HG03135 (cell line): ENCODE measurements around the gene COL27A1.

ENCODE experiments used
- ATAC-seq: cut with Tn5 transposase; IDR thresholded peaks from one replicate; pipeline ENCODE4 v1.9.1; 2021; ENCODE audit warnings: mild to moderate bottlenecking, moderate library complexity; ENCODE audit not compliant: unreplicated experiment

Gene COL27A1

GRCh38 chr9:114238891-114239875 is 83.8 kb downstream of the COL27A1 start:
- ATAC-seq, result no peak

GRCh38 chr9:114240216-114240615 is 84.9 kb downstream of the COL27A1 start:
- ATAC-seq, result no peak

- ATAC-seq, result no peak
Measured at GRCh38 chr9:114240647-114241558, 85.6 kb downstream of the COL27A1 start.

GRCh38 chr9:114242837-114243236 is 87.5 kb downstream of the COL27A1 start:
- no peak for ATAC-seq

GRCh38 chr9:114243240-114243639 is 87.9 kb downstream of the COL27A1 start:
- ATAC-seq, result no peak

- no peak for ATAC-seq
Measured at GRCh38 chr9:114244570-114244969, 89.2 kb downstream of the COL27A1 start.

- ATAC-seq, result no peak
Measured at GRCh38 chr9:114246558-114246957, 91.2 kb downstream of the COL27A1 start.

GRCh38 chr9:114247077-114247476 is 91.7 kb downstream of the COL27A1 start:
- ATAC-seq, result no peak

- ATAC-seq, result no peak
Measured at GRCh38 chr9:114247491-114247890, 92.2 kb downstream of the COL27A1 start.

- ATAC-seq, result no peak
Measured at GRCh38 chr9:114248299-114248707, 93.0 kb downstream of the COL27A1 start.

- no peak for ATAC-seq
Measured at GRCh38 chr9:114249424-114250234, 94.3 kb downstream of the COL27A1 start.

- ATAC-seq, result no peak
Measured at GRCh38 chr9:114250235-114250568, 94.9 kb downstream of the COL27A1 start.

GRCh38 chr9:114250648-114251047 is 95.3 kb downstream of the COL27A1 start:
- no peak for ATAC-seq

- ATAC-seq, result no peak
Measured at GRCh38 chr9:114252394-114252793, 97.1 kb downstream of the COL27A1 start.

GRCh38 chr9:114256827-114257328 is 101.5 kb downstream of the COL27A1 start:
- ATAC-seq, result no peak

GRCh38 chr9:114258218-114258617 is 102.9 kb downstream of the COL27A1 start:
- ATAC-seq, result no peak

GRCh38 chr9:114258866-114259797 is 103.8 kb downstream of the COL27A1 start:
- no peak for ATAC-seq

GRCh38 chr9:114259798-114260523 is 104.6 kb downstream of the COL27A1 start:
- no peak for ATAC-seq

GRCh38 chr9:114261026-114261425 is 105.7 kb downstream of the COL27A1 start:
- no peak for ATAC-seq
